ENCODE results near the gene UBE2D1. TPM values are rescaled to one million over a fixed set of nuclear protein-coding genes. Genes with fewer than 3 reads are reported as not detected.
"Not testable (repeated sequence)": the region's sequence is repeated elsewhere in the genome, so short reads cannot be mapped to it uniquely, and the experiment has no call there.

Gene UBE2D1
- total RNA-seq, 2 donors from 2014 or later, result 10.2 to 13.9 TPM

DNA sequence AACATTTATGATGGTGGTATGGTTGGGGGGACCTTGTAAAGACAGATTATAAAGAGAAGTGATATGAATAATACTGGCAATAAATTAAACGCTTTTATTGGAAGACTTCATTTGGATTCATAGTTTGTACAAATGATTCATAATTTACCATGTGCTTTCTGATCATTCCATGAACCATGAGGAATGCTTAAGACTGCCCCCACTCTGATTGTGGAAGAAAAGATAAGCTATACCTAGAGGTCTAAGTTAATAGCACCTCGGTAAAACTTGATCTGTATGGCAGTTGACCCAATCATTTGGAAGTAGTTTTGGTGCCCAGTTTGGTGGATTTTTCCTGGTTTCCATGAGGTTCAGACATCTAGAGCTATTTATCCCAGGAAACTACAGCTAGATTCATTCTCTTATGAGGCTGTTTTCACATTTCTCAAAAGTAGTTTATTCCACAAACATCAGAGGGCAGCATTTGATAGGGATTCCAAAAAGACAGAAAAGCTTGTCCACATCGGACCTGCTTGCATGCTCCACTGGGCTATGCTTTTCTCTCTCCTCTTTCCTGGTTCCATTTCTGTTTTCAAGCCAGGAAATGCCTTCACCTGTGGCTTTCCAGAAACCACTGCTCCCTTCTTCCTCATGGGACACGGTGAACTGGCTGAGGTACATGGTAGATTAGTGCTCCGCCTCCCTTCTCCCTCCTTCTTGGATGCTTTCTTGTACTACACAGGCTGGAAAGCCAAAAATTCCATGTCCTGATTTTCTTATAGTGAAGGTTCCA lies 79.7 kb downstream of the UBE2D1 start:
- ATAC-seq (replicated peaks), result no peak
- Mint-ChIP-seq H3K4me1 (no peaks in the 10 kb centered on the region), H3K27ac (no peak overlapping the region), H3K9me3 (no peaks in the 10 kb centered on the region), H3K27me3 (no peaks in the 10 kb centered on the region), H3K4me3 (no peak overlapping the region), H3K36me3 (ENCODE audit: low read depth) (no peaks in the 10 kb centered on the region)

GRCh38 chr10:58415757-58416156 lies 81.0 kb downstream of the UBE2D1 start:
- no peaks in the 10 kb centered on the region for H3K27me3 Mint-ChIP-seq
- H3K36me3 Mint-ChIP-seq (ENCODE audit: low read depth), result no peaks in the 10 kb centered on the region
- H3K9me3 Mint-ChIP-seq, result no peaks in the 10 kb centered on the region
- no peak for ATAC-seq (replicated peaks)
- H3K27ac Mint-ChIP-seq, result no peak overlapping the region
- no peak overlapping the region for H3K4me3 Mint-ChIP-seq
- H3K4me1 Mint-ChIP-seq, result no peaks in the 10 kb centered on the region

- H3K9me3 Mint-ChIP-seq; H3K36me3 Mint-ChIP-seq (ENCODE audit: low read depth); H3K4me3 Mint-ChIP-seq; ATAC-seq (replicated peaks); H3K4me1 Mint-ChIP-seq; H3K27me3 Mint-ChIP-seq; H3K27ac Mint-ChIP-seq: not testable (repeated sequence)
Observed at GRCh38 chr10:58417902-58418301, 83.1 kb downstream of the UBE2D1 start.

Other genes with a start within 250 kb of the UBE2D1 start
- gene IPMK, start 67.1 kb upstream of the UBE2D1 start, total RNA-seq, result 10 to 100 TPM; 10.6 to 26.4 TPM
- gene CISD1, start 65.8 kb upstream of the UBE2D1 start, total RNA-seq, result 10 to 100 TPM; 39.9 to 74.0 TPM
- 100 to 1,000 TPM in 1 of 2 donors, 10 to 100 TPM in 1; 49.0 to 102 TPM for gene TFAM, start 50.4 kb downstream of the UBE2D1 start, total RNA-seq
- under 1 TPM; 0.05 to 0.28 TPM for gene BICC1, start 177.9 kb downstream of the UBE2D1 start, total RNA-seq